Activated CD8-positive, alpha-beta T cell treated with anti-CD3 and anti-CD28 coated beads for 36 hours (primary cell): ENCODE data around the gene RECQL5. TPM values are rescaled to one million over a fixed set of nuclear protein-coding genes. Genes with fewer than 3 reads are reported as not detected.

ENCODE experiments used
- ATAC-seq: fragments of 200-7000 bp; cut with Tn5 transposase; one replicate; pipeline ENCODE4 v1.10.0; 2021; ENCODE audit warnings: mild to moderate bottlenecking, moderate library complexity
- CTCF ChIA-PET: fragments of 350-600 bp; sonication (Branson Sonifier 250); formaldehyde crosslinking; loops from one replicate; lab custom pipeline; 2021; ENCODE audit warnings: antibody characterized with exemption; lab: Charles Lee
- POLR2A ChIA-PET: fragments of 350-600 bp; sonication (Branson Sonifier 250); formaldehyde crosslinking; loops from one replicate; lab custom pipeline; 2021; ENCODE audit warnings: antibody characterized with exemption; lab: Charles Lee
- DNase-seq: peaks from one replicate; pipeline ENCODE4 v3.0.0-alpha.2; 2020
- H3K27ac Mint-ChIP-seq: one replicate; pipeline ENCODE4 v1.8.0; 2021; ENCODE audit warnings: mild to moderate bottlenecking, mixed read lengths
- H3K27me3 Mint-ChIP-seq: one replicate; pipeline ENCODE4 v1.8.0; 2021; ENCODE audit warnings: mixed read lengths
- H3K36me3 Mint-ChIP-seq: one replicate; pipeline ENCODE4 v1.8.0; 2021; ENCODE audit warnings: low read depth, mixed read lengths
- H3K4me1 Mint-ChIP-seq: one replicate; pipeline ENCODE4 v1.8.0; 2021; ENCODE audit warnings: low read depth, mixed read lengths
- H3K4me3 Mint-ChIP-seq: one replicate; pipeline ENCODE4 v1.8.0; 2021; ENCODE audit warnings: mild to moderate bottlenecking, moderate library complexity, mixed read lengths
- H3K9me3 Mint-ChIP-seq: one replicate; pipeline ENCODE4 v1.8.0; 2021; ENCODE audit warnings: mixed read lengths
- intact Hi-C: fragments of 100-400 bp; cut with micrococcal nuclease; formaldehyde crosslinking; loops from one replicate; pipeline ENCODE4 v1.10.0; 2022
- total RNA-seq, 2 experiments: library from RNA; stranded (reverse); gene quantifications; one replicate each; pipeline ENCODE4 v1.2.3, GENCODE V29; 2021
- TF ChIP-seq, protein P1 (sequence below): fragments of 200-600 bp; IDR thresholded peaks from one replicate; pipeline ENCODE4 v1.8.0; 2022; ENCODE audit warnings: antibody characterized with exemption, mild to moderate bottlenecking

The RECQL5 gene
- total RNA-seq, result 10 to 100 TPM; 33.3 to 34.2 TPM

GRCh38 chr17:75666959-75667790 lies at the start of gene RECQL5, which contains the start of gene SAP30BP:
Gene RECQL5 (minus strand): TSS chr17:75667154. CDS start chr17:75666557, 597 bp downstream.
Gene SAP30BP (plus strand): TSS chr17:75667338. CDS start chr17:75667373, 35 bp downstream.
- no peaks in the 10 kb centered on the region for H3K9me3 Mint-ChIP-seq
- peaks cover 37% of the 10 kb centered on the region for H3K4me1 Mint-ChIP-seq
- peak within 1 kb of the TSS; percentile 63 for H3K27ac Mint-ChIP-seq
- peak; percentile 99 for DNase-seq
- POLR2A ChIA-PET, result interaction anchor here (0.5 to 2.9 kb wide), 20 partner anchors 10 to 376 kb away, joined by 3 to 17 read pairs (median 4); partner anchors contain the start of genes SMIM5 and TMEM94
- H3K27me3 Mint-ChIP-seq, result no peaks in the 10 kb centered on the region
- no peak within 1 kb of the TSS for H3K4me3 Mint-ChIP-seq
- intact Hi-C loops, result no loop called here
- TF ChIP-seq, protein P1, sequence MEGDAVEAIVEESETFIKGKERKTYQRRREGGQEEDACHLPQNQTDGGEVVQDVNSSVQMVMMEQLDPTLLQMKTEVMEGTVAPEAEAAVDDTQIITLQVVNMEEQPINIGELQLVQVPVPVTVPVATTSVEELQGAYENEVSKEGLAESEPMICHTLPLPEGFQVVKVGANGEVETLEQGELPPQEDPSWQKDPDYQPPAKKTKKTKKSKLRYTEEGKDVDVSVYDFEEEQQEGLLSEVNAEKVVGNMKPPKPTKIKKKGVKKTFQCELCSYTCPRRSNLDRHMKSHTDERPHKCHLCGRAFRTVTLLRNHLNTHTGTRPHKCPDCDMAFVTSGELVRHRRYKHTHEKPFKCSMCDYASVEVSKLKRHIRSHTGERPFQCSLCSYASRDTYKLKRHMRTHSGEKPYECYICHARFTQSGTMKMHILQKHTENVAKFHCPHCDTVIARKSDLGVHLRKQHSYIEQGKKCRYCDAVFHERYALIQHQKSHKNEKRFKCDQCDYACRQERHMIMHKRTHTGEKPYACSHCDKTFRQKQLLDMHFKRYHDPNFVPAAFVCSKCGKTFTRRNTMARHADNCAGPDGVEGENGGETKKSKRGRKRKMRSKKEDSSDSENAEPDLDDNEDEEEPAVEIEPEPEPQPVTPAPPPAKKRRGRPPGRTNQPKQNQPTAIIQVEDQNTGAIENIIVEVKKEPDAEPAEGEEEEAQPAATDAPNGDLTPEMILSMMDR, result no peak
- CTCF ChIA-PET, result interaction anchor here (0.8 to 4.6 kb wide), 9 partner anchors 8 to 86 kb away, joined by 3 to 23 read pairs (median 8); partner anchors contain the start of gene SMIM5
- ATAC-seq, result peak; percentile 100
- H3K36me3 Mint-ChIP-seq, result peaks cover 26% of the 10 kb centered on the region

GRCh38 chr17:75712446-75712845 lies 45.5 kb upstream of the RECQL5 start:
- DNase-seq (no peak), ATAC-seq (no peak)
- Mint-ChIP-seq H3K36me3 (peaks cover 2% of the 10 kb centered on the region), H3K4me1 (no peaks in the 10 kb centered on the region), H3K27me3 (peaks cover 4% of the 10 kb centered on the region), H3K4me3 (no peak overlapping the region), H3K9me3 (no peaks in the 10 kb centered on the region), H3K27ac (no peak overlapping the region)
- CTCF ChIA-PET, result no interaction called here
- TF ChIP-seq, protein P1, result no peak
- POLR2A ChIA-PET, result interaction anchor here (0.6 kb wide), 1 partner anchor 29 kb away, joined by 3 read pairs; no protein-coding TSS in a partner anchor
- intact Hi-C loops, result no loop called here

DNA sequence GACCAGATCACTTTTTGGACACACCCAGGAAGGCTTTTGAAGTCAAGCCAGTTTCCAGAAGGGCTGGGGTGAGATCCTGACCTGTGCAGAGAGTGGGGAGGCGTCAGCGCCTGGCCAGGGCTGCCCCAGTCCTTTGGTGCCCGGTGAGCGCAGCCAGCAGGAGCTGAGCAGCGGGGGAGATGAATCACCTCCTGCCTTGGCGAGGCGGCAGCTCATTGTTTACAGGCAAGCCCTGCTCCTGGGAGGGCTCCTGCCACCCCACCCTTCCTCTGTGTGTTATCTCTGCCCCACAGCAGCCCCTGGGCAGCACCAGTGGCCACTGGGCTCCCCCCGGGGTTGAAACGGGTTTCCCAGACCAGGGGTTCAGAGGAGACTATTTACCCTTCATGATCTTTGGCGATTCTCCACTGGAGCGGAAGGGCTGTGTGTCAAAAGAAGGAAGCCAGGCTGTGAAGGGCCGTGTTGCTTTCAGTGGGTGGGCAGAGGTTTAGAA lies 40.2 kb upstream of the RECQL5 start:
- Mint-ChIP-seq H3K9me3 (no peaks in the 10 kb centered on the region), H3K4me3 (no peak overlapping the region), H3K27ac (no peak overlapping the region), H3K4me1 (no peaks in the 10 kb centered on the region), H3K27me3 (no peaks in the 10 kb centered on the region), H3K36me3 (peaks cover 15% of the 10 kb centered on the region)
- POLR2A ChIA-PET, result interaction anchor here (0.7 kb wide), 1 partner anchor 10 kb away, joined by 3 read pairs; no protein-coding TSS in a partner anchor
- DNase-seq, result no peak
- ATAC-seq, result no peak
- intact Hi-C loops, result no loop called here
- TF ChIP-seq, protein P1, result no peak
- CTCF ChIA-PET, result no interaction called here

- Mint-ChIP-seq H3K9me3 (no peaks in the 10 kb centered on the region), H3K27ac (peak overlapping the region; percentile 20), H3K4me1 (no peaks in the 10 kb centered on the region), H3K4me3 (no peak overlapping the region), H3K36me3 (peaks cover 18% of the 10 kb centered on the region), H3K27me3 (no peaks in the 10 kb centered on the region)
- TF ChIP-seq, protein P1, result no peak
- intact Hi-C loops, result no loop called here
- DNase-seq (no peak), ATAC-seq (no peak)
- ChIA-PET CTCF (interaction anchor here (0.9 to 1.9 kb wide), 2 partner anchors 44 to 47 kb away, joined by 3 to 5 read pairs; no protein-coding TSS in a partner anchor), POLR2A (no interaction called here)
These were observed 39.2 kb upstream of the RECQL5 start for GRCh38 chr17:75706042-75706728.
